ENCODE data around the gene PIEZO2.
"Not testable (repeated sequence)": the region's sequence is repeated elsewhere in the genome, so short reads cannot be mapped to it uniquely, and the experiment has no call there.

PIEZO2 gene

GRCh38 chr18:10878703-10879102 is 270.7 kb downstream of the PIEZO2 start:
- DNase-seq, result no peak

GRCh38 chr18:10877987-10878386 is 271.4 kb downstream of the PIEZO2 start:
- DNase-seq, result no peak

GRCh38 chr18:10875811-10876210 is 273.6 kb downstream of the PIEZO2 start:
- DNase-seq, result no peak

- no peak for DNase-seq
Measured at GRCh38 chr18:10872304-10872703, 277.1 kb downstream of the PIEZO2 start.

- DNase-seq, result no peak
Measured at GRCh38 chr18:10864722-10865121, 284.6 kb downstream of the PIEZO2 start.

- DNase-seq, result no peak
Measured at GRCh38 chr18:10863026-10863425, 286.3 kb downstream of the PIEZO2 start.

GRCh38 chr18:10860928-10861327 is 288.4 kb downstream of the PIEZO2 start:
- no peak for DNase-seq

GRCh38 chr18:10860382-10860781 is 289.0 kb downstream of the PIEZO2 start:
- no peak for DNase-seq

GRCh38 chr18:10858477-10858876 is 290.9 kb downstream of the PIEZO2 start:
- no peak for DNase-seq

- DNase-seq, result no peak
Measured at GRCh38 chr18:10856132-10856531, 293.2 kb downstream of the PIEZO2 start.

- peak; percentile 17 for DNase-seq
Measured at GRCh38 chr18:10852385-10853303, 296.7 kb downstream of the PIEZO2 start.

- DNase-seq, result peak; percentile 90
Measured at GRCh38 chr18:10851824-10852319, 297.5 kb downstream of the PIEZO2 start.

- DNase-seq, result peak; percentile 79
Measured at GRCh38 chr18:10850840-10851239, 298.5 kb downstream of the PIEZO2 start.

- no peak for DNase-seq
Measured at GRCh38 chr18:10850216-10850615, 299.2 kb downstream of the PIEZO2 start.

- DNase-seq, result no peak
Measured at GRCh38 chr18:10847907-10848306, 301.5 kb downstream of the PIEZO2 start.

GRCh38 chr18:10847408-10847790 is 302.0 kb downstream of the PIEZO2 start:
- DNase-seq, result no peak

- peak; percentile 47 for DNase-seq
Measured at GRCh38 chr18:10846657-10847407, 302.5 kb downstream of the PIEZO2 start.

GRCh38 chr18:10846035-10846434 is 303.3 kb downstream of the PIEZO2 start:
- DNase-seq, result not testable (repeated sequence)

- DNase-seq, result no peak
Measured at GRCh38 chr18:10843565-10843964, 305.8 kb downstream of the PIEZO2 start.

- DNase-seq, result no peak
Measured at GRCh38 chr18:10842861-10843260, 306.5 kb downstream of the PIEZO2 start.

GRCh38 chr18:10842371-10842770 is 307.0 kb downstream of the PIEZO2 start:
- no peak for DNase-seq

GRCh38 chr18:10841203-10841602 is 308.2 kb downstream of the PIEZO2 start:
- DNase-seq, result peak; percentile 76

GRCh38 chr18:10840743-10841142 is 308.6 kb downstream of the PIEZO2 start:
- peak; percentile 71 for DNase-seq

GRCh38 chr18:10839421-10839820 is 309.9 kb downstream of the PIEZO2 start:
- DNase-seq, result no peak
